H9 (cell line): Measurements from ENCODE around the gene KCTD16. TPM values are rescaled to one million over a fixed set of nuclear protein-coding genes. Genes with fewer than 3 reads are reported as not detected.

Experiments used
- DNase-seq: peaks from one replicate; pipeline ENCODE4 v3.0.0-alpha.2; 2017
- H2AFZ ChIP-seq: one replicate; pipeline ENCODE4 v1.6.1; 2013; ENCODE audit warnings: mild to moderate bottlenecking, low read length, control low read depth, moderate library complexity
- H2AK5ac ChIP-seq: 2 replicates; pipeline ENCODE4 v1.6.1; 2013; ENCODE audit warnings: low read length, control low read depth, mixed read lengths; ENCODE audit not compliant: insufficient read length
- H2BK120ac ChIP-seq: one replicate; pipeline ENCODE4 v1.6.1; 2013; ENCODE audit warnings: low read depth, mild to moderate bottlenecking, low read length, control low read depth, inconsistent platforms; ENCODE audit not compliant: poor library complexity, severe bottlenecking
- H2BK12ac ChIP-seq: 2 replicates; pipeline ENCODE4 v1.6.1; 2013; ENCODE audit warnings: low read length, control low read depth, mixed read lengths, low read depth; ENCODE audit not compliant: insufficient read length
- H2BK15ac ChIP-seq: 2 replicates; pipeline ENCODE4 v1.6.1; 2013; ENCODE audit warnings: low read depth, low read length, control low read depth
- H2BK20ac ChIP-seq: one replicate; pipeline ENCODE4 v1.6.1; 2013; ENCODE audit warnings: low read depth, mild to moderate bottlenecking, low read length, control low read depth, inconsistent platforms; ENCODE audit not compliant: poor library complexity, severe bottlenecking
- H2BK5ac ChIP-seq: 2 replicates; pipeline ENCODE4 v1.6.1; 2013; ENCODE audit warnings: low read length, control low read depth, mixed read lengths; ENCODE audit not compliant: insufficient read length
- H3K14ac ChIP-seq: 2 replicates; pipeline ENCODE4 v1.6.1; 2013; ENCODE audit warnings: low read length, control low read depth; ENCODE audit not compliant: insufficient read depth
- H3K18ac ChIP-seq: 2 replicates; pipeline ENCODE4 v1.6.1; 2013; ENCODE audit warnings: low read depth, mild to moderate bottlenecking, mixed read lengths, low read length, control low read depth; ENCODE audit not compliant: insufficient read length
- H3K23ac ChIP-seq: 2 replicates; pipeline ENCODE4 v1.6.1; 2013; ENCODE audit warnings: low read length, control low read depth, mixed read lengths, low read depth; ENCODE audit not compliant: insufficient read length
- H3K23me2 ChIP-seq: 2 replicates; pipeline ENCODE4 v1.6.1; 2013; ENCODE audit warnings: low read depth, mild to moderate bottlenecking, mixed read lengths, low read length, control low read depth; ENCODE audit not compliant: insufficient read length, poor library complexity, severe bottlenecking
- H3K27ac ChIP-seq: 2 replicates; pipeline ENCODE4 v1.5.1; 2013; ENCODE audit warnings: low read length, control low read depth, mixed read lengths, low read depth; ENCODE audit not compliant: insufficient read length
- H3K27me3 ChIP-seq: 2 replicates; pipeline ENCODE4 v1.6.1; 2013; ENCODE audit warnings: low read length, control low read depth, inconsistent platforms; ENCODE audit not compliant: insufficient read depth
- H3K4ac ChIP-seq: 2 replicates; pipeline ENCODE4 v1.6.1; 2013; ENCODE audit warnings: low read depth, mild to moderate bottlenecking, control low read depth, inconsistent platforms, low read length, moderate library complexity
- H3K4me1 ChIP-seq: 2 replicates; pipeline ENCODE4 v1.6.1; 2013; ENCODE audit warnings: low read length, control low read depth, inconsistent platforms; ENCODE audit not compliant: insufficient read depth
- H3K4me2 ChIP-seq: 2 replicates; pipeline ENCODE4 v1.6.1; 2013; ENCODE audit warnings: low read length, control low read depth, mixed read lengths; ENCODE audit not compliant: insufficient read length, insufficient read depth
- H3K56ac ChIP-seq: 2 replicates; pipeline ENCODE4 v1.6.1; 2013; ENCODE audit warnings: low read depth, mild to moderate bottlenecking, mixed read lengths, low read length, control low read depth; ENCODE audit not compliant: insufficient read length
- H3K79me1 ChIP-seq: 2 replicates; pipeline ENCODE4 v1.6.1; 2013; ENCODE audit warnings: low read depth, mild to moderate bottlenecking, moderate library complexity, low read length, control low read depth, inconsistent platforms; ENCODE audit not compliant: insufficient read depth, poor library complexity, severe bottlenecking
- H3K79me2 ChIP-seq: 2 replicates; pipeline ENCODE4 v1.6.1; 2013; ENCODE audit warnings: low read length, control low read depth, inconsistent platforms; ENCODE audit not compliant: insufficient read depth
- H3K9ac ChIP-seq: 2 replicates; pipeline ENCODE4 v1.6.1; 2013; ENCODE audit warnings: low read length, control low read depth, mixed read lengths; ENCODE audit not compliant: insufficient read length; ENCODE audit errors: extremely low read depth
- H3K9me3 ChIP-seq: one replicate; pipeline ENCODE4 v1.6.1; 2013; ENCODE audit warnings: low read depth, low read length, inconsistent platforms; ENCODE audit not compliant: control insufficient read depth
- H3T11ph ChIP-seq: one replicate; pipeline ENCODE4 v1.6.1; 2013; ENCODE audit warnings: mild to moderate bottlenecking, low read length, control low read depth, inconsistent platforms
- H4K20me1 ChIP-seq: one replicate; pipeline ENCODE4 v1.6.1; 2013; ENCODE audit not compliant: control insufficient read depth, insufficient read length, insufficient read depth
- H4K5ac ChIP-seq: 2 replicates; pipeline ENCODE4 v1.6.1; 2013; ENCODE audit warnings: low read depth, mild to moderate bottlenecking, mixed read lengths, low read length, control low read depth; ENCODE audit not compliant: insufficient read length
- H4K8ac ChIP-seq: replicated peaks from 2 replicates; pipeline ENCODE4 v1.6.1; 2013; ENCODE audit warnings: low read length, control low read depth, mixed read lengths, low read depth; ENCODE audit not compliant: insufficient read length
- H4K91ac ChIP-seq: 2 replicates; pipeline ENCODE4 v1.6.1; 2013; ENCODE audit warnings: low read depth, mild to moderate bottlenecking, moderate library complexity, mixed read lengths, low read length, control low read depth; ENCODE audit not compliant: insufficient read length
- H3K27ac Mint-ChIP-seq, 3 experiments: 2 replicates in 2 of 3; 3 replicates in 1 of 3; pipeline ENCODE4 v1.8.0; 2020 to 2021; ENCODE audit warnings: mixed read lengths in 3 of 3, mild to moderate bottlenecking in 1 of 3, moderate library complexity in 1 of 3
- H3K27me3 Mint-ChIP-seq: 2 replicates; pipeline ENCODE4 v1.8.0; 2021; ENCODE audit warnings: low read depth, mild to moderate bottlenecking, moderate library complexity, mixed read lengths
- H3K36me3 Mint-ChIP-seq, 3 experiments: 2 replicates in 2 of 3; 3 replicates in 1 of 3; pipeline ENCODE4 v1.8.0; 2020 to 2021; ENCODE audit warnings: low read depth in 3 of 3, mixed read lengths in 3 of 3; ENCODE audit not compliant: insufficient read depth in 1 of 3
- H3K4me1 Mint-ChIP-seq, 2 experiments: 2 replicates each; pipeline ENCODE4 v1.8.0; 2020; ENCODE audit warnings: mixed read lengths in 2 of 2
- H3K4me3 Mint-ChIP-seq, 2 experiments: 2 replicates in 1 of 2; 3 replicates in 1 of 2; pipeline ENCODE4 v1.8.0; 2020 to 2021; ENCODE audit warnings: mild to moderate bottlenecking in 2 of 2, mixed read lengths in 2 of 2, moderate library complexity in 1 of 2
- H3K9me3 Mint-ChIP-seq, 2 experiments: 2 replicates in 1 of 2; 3 replicates in 1 of 2; pipeline ENCODE4 v1.8.0; 2020; ENCODE audit warnings: mild to moderate bottlenecking in 2 of 2, mixed read lengths in 2 of 2, moderate library complexity in 1 of 2
- CTCF ChIP-seq: fragments of 200-600 bp; sonication (generic); conservative IDR thresholded peaks from 3 replicates; pipeline ENCODE4 v1.8.0; 2021; ENCODE audit warnings: antibody characterized with exemption, mild to moderate bottlenecking
- WGBS: extraction: QIAGEN DNeasy Blood & Tissue Kit; methylation state at CpG from one replicate; pipeline ENCODE4 v1.1.7; 2013; ENCODE audit warnings: missing lambda C conversion rate, low lambda C conversion rate, mixed read lengths; ENCODE audit not compliant: insufficient read length; ENCODE audit errors: extremely low coverage; 5-methylcytosine and 5-hydroxymethylcytosine counted together
- total RNA-seq: library from RNA; stranded (reverse); gene quantifications from 2 replicates; pipeline ENCODE4 v1.2.1, GENCODE V29; 2021

KCTD16 gene
- total RNA-seq, 1 experiment from 2014 or later: 0.09 TPM

- Histone ChIP-seq H3K9me3 (no peaks in the 10 kb centered on the region), H2BK15ac (no peak overlapping the region), H3K4me2 (no peak overlapping the region), H3K4me1 (no peaks in the 10 kb centered on the region), H3K18ac (no peak overlapping the region), H4K5ac (no peak overlapping the region), H4K91ac (no peak overlapping the region), H3K79me1 (no peaks in the 10 kb centered on the region), H3K79me2 (no peaks in the 10 kb centered on the region), H2AK5ac (no peak overlapping the region), H2BK20ac (no peak overlapping the region), H3K23me2 (no peaks in the 10 kb centered on the region), H3K9ac (no peak overlapping the region), H4K20me1 (no peaks in the 10 kb centered on the region), H4K8ac (no peak overlapping the region), H3K23ac (no peak overlapping the region), H3K56ac (no peak overlapping the region), H3K27me3 (no peaks in the 10 kb centered on the region), H2AFZ (no peak overlapping the region), H2BK12ac (no peak overlapping the region), H3K27ac (no peak overlapping the region), H2BK120ac (no peak overlapping the region), H3T11ph (no peak overlapping the region), H2BK5ac (no peak overlapping the region), H3K14ac (no peak overlapping the region), H3K4ac (no peak overlapping the region)
- Mint-ChIP-seq H3K36me3 (peaks cover 17 to 57% (median 57%) of the 10 kb centered on the region in 3 experiments; a peak in 6 of 7 replicates), H3K4me1 (no peaks in the 10 kb centered on the region), H3K27me3 (no peaks in the 10 kb centered on the region), H3K4me3 (no peak overlapping the region), H3K27ac (no peak overlapping the region), H3K9me3 (no peaks in the 10 kb centered on the region)
- DNase-seq: no peak
- no CpG with 5 or more reads among the region's 1 CpG for WGBS
- no peak for TF ChIP-seq CTCF
Observed at GRCh38 chr5:144162686-144163085, 8.0 kb upstream of the KCTD16 start.
